Measurements from ENCODE around the gene HES5.

The HES5 gene

DNA sequence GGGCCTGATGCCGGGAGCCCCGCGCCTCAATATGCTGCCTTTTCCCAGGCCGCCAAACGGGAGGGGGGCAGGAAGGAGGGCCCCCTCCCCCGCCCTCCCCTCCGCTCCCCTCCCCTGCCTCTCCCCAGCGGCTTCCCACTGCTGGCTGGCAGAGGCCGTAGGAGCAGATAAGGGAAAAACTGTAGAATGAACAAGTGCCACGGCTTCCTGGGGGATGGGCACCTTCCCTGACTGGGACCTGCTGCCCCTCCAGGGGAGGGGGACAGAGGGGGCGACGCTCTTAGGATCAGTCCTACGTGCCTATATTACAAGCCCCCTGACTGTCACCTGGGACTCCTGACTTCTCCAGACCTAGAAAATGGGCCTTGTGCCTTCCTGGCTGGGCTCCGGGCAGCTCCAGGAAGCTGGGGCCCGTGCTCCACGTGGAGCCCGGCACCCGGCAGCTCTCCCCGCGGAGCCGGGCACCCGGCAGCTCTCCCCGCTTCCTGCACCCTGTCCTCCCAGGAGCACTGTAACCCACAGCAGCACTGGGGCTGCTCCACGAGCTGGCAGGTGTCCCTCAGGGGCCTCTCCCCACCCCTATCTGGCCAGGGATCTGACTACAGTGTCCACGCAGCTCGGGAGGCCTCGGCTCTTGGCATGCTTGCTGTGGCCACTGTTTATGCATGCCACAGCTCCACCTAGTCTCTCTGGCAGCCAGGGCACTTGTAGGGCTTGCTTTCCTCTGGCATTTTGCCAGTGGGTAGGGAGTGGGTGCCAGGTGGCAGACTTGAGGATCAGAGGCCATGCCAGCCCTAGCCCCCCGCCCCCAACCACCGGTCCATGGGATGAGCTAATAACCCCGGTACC lies 674 bp upstream of the HES5 start:
- no peak for DNase-seq

DNA sequence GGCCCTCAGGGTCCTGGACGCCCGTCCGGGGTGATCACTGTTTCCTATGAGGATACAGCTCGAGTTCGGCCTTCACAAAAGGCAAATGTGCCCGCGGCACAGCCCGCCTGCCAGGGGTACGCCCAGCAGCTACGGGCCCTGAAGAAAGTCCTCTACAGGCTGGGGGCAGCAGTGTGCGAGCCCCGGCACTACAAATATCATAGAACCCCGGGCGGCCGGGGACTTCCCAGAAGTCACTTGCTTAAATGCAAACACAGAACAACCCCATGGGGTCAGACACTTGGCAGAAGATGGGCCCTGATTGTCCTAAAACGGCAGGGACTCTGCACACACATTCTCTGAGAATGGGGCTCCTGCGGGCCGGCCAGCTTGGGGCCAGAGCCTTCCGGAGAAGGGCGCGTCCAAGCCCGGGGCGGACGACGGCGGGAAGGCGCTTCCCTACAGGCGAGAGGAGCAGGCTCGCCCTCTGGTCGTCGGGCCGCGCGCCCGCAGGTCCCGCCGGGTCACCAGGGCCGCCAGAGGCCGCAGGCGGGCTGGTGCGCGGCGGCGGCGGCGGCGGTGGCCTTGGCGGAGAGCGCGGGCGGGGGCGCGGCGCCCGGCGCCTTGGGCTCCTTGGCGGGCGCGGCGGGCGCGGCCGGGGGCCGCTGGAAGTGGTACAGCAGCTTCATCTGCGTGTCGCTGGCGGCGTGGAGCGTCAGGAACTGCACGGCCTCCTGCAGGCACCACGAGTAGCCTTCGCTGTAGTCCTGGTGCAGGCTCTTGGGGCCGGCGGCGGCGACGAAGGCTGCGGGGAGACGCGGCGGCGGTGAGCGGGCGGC lies 888 bp downstream of the HES5 start:
- DNase-seq = no peak

DNA sequence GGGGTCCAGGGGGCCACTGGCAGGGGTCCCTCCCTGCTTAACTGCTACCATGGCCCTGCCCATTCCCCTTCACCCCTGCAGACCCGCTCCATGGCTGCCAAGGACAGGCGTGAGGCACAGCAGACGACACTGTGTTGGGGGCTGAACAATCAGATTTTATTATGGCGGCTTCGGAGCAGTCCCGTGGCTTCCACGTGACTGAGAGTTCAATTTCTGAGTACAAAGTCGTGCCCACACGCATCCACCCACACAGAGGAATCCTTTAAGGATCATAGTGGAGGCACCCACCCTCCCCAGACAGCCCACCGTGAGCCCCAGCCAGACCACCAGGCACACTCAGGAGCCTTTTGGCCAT lies 1.5 kb downstream of the HES5 start:
- no peak for DNase-seq

- DNase-seq = no peak
Measured at GRCh38 chr1:2528016-2528415, 2.0 kb downstream of the HES5 start.

DNA sequence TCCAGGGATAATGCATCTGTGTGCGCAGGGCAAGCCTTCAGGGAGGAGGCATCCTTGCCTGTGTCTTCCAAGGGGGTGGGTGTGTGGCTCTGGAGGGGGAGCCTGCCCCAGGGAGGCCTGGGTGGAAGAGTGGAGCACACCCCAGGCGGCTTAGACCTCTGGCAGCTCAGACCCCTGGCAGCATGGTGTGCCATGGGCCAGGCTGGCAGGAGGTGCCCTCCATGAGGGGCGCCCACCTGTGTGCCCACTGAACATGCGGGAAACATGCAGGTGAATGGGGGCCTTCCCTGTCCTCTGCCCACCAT lies 2.6 kb downstream of the HES5 start:
- no peak for DNase-seq

DNA sequence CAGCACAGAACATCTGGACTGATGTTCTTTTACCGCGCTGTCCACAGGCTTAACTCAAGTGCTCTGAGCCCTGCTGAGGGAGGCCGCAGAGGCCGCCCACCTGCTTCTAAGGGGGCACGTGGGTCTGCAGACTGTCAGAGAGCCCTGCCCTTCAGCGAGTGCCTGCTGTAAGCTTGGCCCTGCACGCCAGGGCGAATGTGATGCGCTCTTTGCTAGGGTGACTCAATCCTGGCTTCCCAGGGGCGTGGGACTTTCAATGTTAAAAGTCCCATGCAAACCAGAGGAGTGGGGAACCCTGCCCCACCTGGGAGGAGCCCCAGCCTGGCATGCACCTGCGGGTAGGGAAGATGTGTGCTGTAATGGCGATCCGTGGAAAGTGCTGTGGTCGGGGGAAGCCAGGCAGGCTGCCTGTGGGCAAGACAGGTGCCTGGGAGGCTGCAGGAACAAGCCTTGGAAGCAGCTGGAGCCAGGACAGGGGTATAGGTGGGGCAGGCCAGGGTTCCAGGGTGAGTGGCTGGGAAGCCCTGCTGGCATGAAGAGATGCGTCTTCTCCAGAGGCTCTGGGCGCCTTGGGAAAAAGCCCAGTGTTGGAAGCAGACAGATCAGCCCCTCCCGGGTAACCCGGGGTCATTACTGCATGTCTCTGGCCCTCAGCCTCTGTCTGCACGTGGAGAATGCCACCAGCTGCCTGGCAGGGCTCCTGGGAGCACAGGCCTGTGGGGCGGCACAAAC lies 3.1 kb downstream of the HES5 start:
- DNase-seq = peak; percentile 43

GRCh38 chr1:2525920-2526823 lies 3.9 kb downstream of the HES5 start, which contains the start of gene PANK4:
Gene PANK4, minus strand, starts transcription at chr1:2526596. Its CDS starts 9 bp downstream, at chr1:2526587.
- DNase-seq = peak; percentile 94

DNA sequence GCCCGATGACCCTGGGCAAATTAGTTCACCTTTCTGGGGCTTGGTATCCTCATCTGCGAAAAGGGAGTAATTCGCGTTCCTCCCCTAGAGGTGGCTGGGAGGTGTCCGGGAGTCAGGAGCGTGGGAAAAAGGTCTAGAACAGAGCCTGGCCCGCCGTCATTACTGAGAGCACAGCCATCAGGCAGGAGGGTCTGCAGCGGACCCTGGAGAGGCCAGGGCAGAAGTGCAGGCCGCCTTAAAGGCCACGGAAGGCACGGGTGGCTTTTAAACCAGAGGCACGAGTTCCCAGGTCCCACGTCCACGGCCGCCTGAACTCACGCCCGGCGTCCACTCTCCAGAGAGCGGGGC lies 4.5 kb downstream of the HES5 start:
- DNase-seq = no peak

DNA sequence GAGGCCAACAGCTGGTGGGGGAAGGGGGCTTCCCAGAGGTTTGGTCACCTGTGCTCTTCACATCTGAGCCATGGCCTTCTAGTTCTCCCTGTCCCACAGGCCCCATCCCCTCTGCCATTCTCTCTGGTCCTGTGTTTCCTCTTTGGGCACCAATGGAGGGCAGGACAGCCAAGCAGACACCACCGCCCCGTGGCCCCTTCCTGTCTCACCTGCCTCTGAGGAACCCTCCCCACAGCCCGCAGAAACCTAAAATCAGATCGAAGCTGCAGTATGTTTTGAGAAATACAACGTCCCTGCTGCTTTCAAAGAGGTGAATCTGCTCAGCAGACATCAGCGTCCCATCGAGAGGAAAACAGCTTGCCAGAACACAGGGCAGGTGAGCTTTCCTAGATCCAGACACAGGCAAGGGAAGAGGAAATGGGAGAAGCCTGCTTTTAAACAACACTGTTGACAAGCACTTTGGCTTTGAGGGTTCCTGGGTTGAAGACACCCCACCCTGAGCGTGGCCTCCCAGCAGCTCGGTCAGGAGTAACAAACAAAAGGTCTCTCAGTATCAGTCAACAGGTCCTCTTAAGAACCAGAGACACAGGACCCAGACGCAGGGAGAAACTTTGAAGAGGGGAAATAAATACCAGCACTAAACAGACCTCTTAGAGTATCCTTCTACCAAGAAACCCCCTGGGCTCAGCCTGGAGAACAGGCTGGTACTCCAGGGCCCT lies 6.0 kb downstream of the HES5 start:
- DNase-seq = no peak

DNA sequence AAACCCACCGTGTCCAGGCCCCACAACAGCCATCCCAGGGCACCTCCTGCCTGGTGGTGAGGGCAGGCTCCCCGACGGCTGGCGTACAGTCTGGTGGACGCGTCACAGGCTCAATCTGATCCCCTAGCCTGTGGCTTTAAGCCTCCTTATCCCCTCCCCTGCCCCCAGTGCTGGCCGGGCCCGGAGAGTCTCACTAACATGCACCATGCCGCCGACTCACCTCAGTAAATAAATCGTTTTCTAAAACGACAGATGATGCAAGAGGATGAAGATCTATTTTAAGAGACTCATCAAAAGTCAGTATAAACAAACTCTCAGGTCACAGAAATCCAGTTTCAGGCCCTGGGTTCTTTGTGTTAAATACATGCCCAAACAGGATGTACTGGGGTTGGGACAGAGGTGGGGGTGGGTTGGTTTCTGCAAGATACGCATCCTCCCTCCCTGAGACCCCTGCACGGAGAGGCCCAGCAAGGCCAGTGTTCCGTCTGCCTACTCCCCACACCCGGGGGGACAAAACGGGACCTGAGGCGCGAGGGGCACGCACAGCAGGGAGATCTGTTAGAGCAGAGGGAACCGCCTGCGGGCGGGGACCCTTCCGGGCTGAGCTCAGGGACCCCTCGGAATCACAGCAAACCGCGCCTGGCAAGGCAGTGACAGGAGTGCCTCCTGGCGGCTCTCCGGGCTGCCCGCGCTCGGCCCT lies 6.7 kb downstream of the HES5 start:
- no peak for DNase-seq

GRCh38 chr1:2522230-2522629 lies 7.8 kb downstream of the HES5 start:
- no peak for DNase-seq

- DNase-seq = no peak
Measured at GRCh38 chr1:2520806-2521205, 9.3 kb downstream of the HES5 start.

GRCh38 chr1:2520206-2520605 lies 9.9 kb downstream of the HES5 start:
- DNase-seq = no peak

- DNase-seq = no peak
Measured at GRCh38 chr1:2519729-2520128, 10.3 kb downstream of the HES5 start.

GRCh38 chr1:2519029-2519685 lies 10.9 kb downstream of the HES5 start:
- no peak for DNase-seq

- no peak for DNase-seq
Measured at GRCh38 chr1:2518528-2518927, 11.5 kb downstream of the HES5 start.

GRCh38 chr1:2517966-2518365 lies 12.1 kb downstream of the HES5 start:
- no peak for DNase-seq

- DNase-seq = no peak
Measured at GRCh38 chr1:2516946-2517345, 13.1 kb downstream of the HES5 start.

DNA sequence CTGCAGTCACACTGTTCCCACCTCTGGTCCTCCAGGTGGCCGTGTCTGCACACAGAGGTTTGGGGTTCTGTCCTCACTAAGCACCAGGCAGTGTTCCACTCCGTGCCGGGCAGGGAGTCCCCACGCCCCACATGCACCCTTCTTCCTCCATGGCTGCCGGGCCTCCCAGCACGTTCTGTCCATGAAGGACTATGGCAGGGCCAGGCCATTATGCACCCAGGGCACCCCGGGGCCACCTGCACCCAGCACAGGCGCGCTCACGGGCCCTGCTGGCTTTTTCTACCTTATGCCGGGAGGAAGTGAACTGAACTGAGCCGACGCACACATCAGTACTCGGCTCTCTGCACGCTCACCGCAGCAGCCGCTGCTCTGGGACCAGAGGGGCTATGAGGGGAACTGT lies 13.9 kb downstream of the HES5 start:
- DNase-seq = no peak

DNA sequence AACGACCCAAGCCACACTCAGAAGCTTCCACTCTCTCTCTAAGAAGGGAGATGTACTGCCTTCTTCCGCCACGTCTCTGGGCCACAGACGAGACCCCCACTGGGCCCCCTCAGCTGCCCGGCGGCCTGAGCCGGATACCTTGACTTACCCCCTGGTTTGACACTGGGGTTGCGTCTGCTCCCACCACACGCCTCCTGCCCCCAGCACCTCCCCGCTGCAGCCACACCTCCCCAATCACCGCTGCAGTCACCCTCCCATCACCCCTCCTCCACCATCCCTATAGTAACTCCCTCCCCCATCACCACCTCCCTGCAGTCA lies 14.3 kb downstream of the HES5 start:
- DNase-seq = no peak
